MM.1S (cell line): ENCODE measurements around the gene CHURC1.

ENCODE experiments used
- DNase-seq: peaks from one replicate; pipeline ENCODE4 v3.0.0-alpha.2; 2015
- H2AFZ ChIP-seq: fragments of 300-600 bp; sonication (generic); 2 replicates; pipeline ENCODE4 v1.6.0; 2016; ENCODE audit warnings: antibody characterized with exemption, low read length
- H3F3A ChIP-seq: fragments of 300-600 bp; sonication (generic); 2 replicates; pipeline ENCODE4 v1.6.1; 2016; ENCODE audit warnings: mild to moderate bottlenecking, antibody characterized with exemption, low read length, moderate library complexity, mixed read lengths; ENCODE audit not compliant: insufficient read depth
- H3K27ac ChIP-seq: fragments of 300-600 bp; sonication (generic); 2 replicates; pipeline ENCODE4 v1.5.1; 2016; ENCODE audit warnings: mild to moderate bottlenecking, low read length
- H3K27me3 ChIP-seq: fragments of 300-600 bp; sonication (generic); replicated peaks from 2 replicates; pipeline ENCODE4 v1.6.0; 2016; ENCODE audit warnings: low read length; ENCODE audit not compliant: insufficient read depth
- H3K36me3 ChIP-seq: fragments of 300-600 bp; sonication (generic); replicated peaks from 2 replicates; pipeline ENCODE4 v1.6.1; 2016; ENCODE audit warnings: mild to moderate bottlenecking, low read length, mixed read lengths; ENCODE audit not compliant: insufficient read depth
- H3K4me1 ChIP-seq: fragments of 300-600 bp; sonication (generic); 2 replicates; pipeline ENCODE4 v1.6.1; 2016; ENCODE audit warnings: low read length, mixed read lengths
- H3K4me2 ChIP-seq: fragments of 300-600 bp; sonication (generic); 2 replicates; pipeline ENCODE4 v1.6.0; 2016; ENCODE audit warnings: low read depth, low read length
- H3K4me3 ChIP-seq: fragments of 300-600 bp; sonication (generic); 2 replicates; pipeline ENCODE4 v1.5.1; 2016; ENCODE audit warnings: low read length, mixed read lengths
- H3K79me2 ChIP-seq: fragments of 300-600 bp; sonication (generic); 2 replicates; pipeline ENCODE4 v1.6.1; 2016; ENCODE audit warnings: mixed run types, low read length, mixed read lengths
- H3K9ac ChIP-seq: fragments of 300-600 bp; sonication (generic); 2 replicates; pipeline ENCODE4 v1.6.1; 2016; ENCODE audit warnings: low read length, mixed read lengths
- H3K9me2 ChIP-seq: fragments of 300-600 bp; sonication (generic); replicated peaks from 2 replicates; pipeline ENCODE4 v1.6.1; 2016; ENCODE audit warnings: mild to moderate bottlenecking, low read length, mixed read lengths; ENCODE audit not compliant: insufficient read depth
- H3K9me3 ChIP-seq: fragments of 300-600 bp; sonication (generic); replicated peaks from 2 replicates; pipeline ENCODE4 v1.6.1; 2016; ENCODE audit warnings: mild to moderate bottlenecking, low read length, mixed read lengths; ENCODE audit not compliant: insufficient read depth
- H4K20me1 ChIP-seq: fragments of 300-600 bp; sonication (generic); 2 replicates; pipeline ENCODE4 v1.6.1; 2016; ENCODE audit warnings: mild to moderate bottlenecking, low read length, moderate library complexity, mixed read lengths; ENCODE audit not compliant: insufficient read depth
- EZH2 ChIP-seq: fragments of 300-600 bp; sonication (generic); optimal IDR thresholded peaks from 2 replicates; pipeline ENCODE3; 2017; ENCODE audit warnings: low read depth, mild to moderate bottlenecking, antibody characterized with exemption, low read length, mixed read lengths
- EZH2phosphoT487 ChIP-seq: fragments of 300-600 bp; sonication (generic); IDR thresholded peaks from 2 replicates; pipeline ENCODE4 v1.6.1; 2018; ENCODE audit warnings: antibody characterized with exemption, low read length
- TF ChIP-seq, protein P1 (sequence below): fragments of 300-600 bp; sonication (generic); IDR thresholded peaks from 2 replicates; pipeline ENCODE4 v1.5.1; 2016; ENCODE audit warnings: antibody characterized with exemption, low read length, mixed read lengths

CHURC1 gene

DNA sequence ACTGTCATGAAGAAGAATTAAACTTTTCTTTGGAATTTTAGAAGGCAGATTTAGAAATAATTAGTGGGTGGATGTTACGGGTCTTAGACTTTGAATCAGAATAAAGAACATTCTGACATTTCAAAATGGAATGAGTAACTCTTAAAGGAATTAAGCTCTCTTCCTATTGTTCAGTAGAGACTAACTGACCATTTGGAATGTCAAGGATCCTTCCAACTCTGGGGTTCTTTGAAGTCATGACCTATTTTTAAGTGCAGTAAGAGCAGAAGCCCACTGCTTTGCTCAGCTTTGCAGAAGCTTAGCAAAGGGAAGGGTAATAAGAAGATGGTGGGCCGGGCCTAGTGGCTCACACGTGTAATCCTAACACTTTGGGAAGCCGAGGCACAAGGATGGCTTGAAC lies 4.0 kb downstream of the CHURC1 start:
- DNase-seq, result no peak
- Histone ChIP-seq H3K9ac (no peak overlapping the region), H3F3A (no peaks in the 10 kb centered on the region), H4K20me1 (no peaks in the 10 kb centered on the region), H3K4me1 (0 out of 2 replicates have a peak, but pooled peaks cover 5% of the 10 kb centered on the region), H3K79me2 (peaks cover 69% of the 10 kb centered on the region), H3K9me2 (no peaks in the 10 kb centered on the region), H3K27ac (no peak overlapping the region), H3K4me3 (no peak overlapping the region), H3K9me3 (no peaks in the 10 kb centered on the region), H3K27me3 (no peaks in the 10 kb centered on the region), H2AFZ (no peak overlapping the region), H3K36me3 (no peaks in the 10 kb centered on the region), H3K4me2 (no peak overlapping the region)
- TF ChIP-seq EZH2phosphoT487 (no peak), EZH2 (no peak)
- TF ChIP-seq, protein P1, sequence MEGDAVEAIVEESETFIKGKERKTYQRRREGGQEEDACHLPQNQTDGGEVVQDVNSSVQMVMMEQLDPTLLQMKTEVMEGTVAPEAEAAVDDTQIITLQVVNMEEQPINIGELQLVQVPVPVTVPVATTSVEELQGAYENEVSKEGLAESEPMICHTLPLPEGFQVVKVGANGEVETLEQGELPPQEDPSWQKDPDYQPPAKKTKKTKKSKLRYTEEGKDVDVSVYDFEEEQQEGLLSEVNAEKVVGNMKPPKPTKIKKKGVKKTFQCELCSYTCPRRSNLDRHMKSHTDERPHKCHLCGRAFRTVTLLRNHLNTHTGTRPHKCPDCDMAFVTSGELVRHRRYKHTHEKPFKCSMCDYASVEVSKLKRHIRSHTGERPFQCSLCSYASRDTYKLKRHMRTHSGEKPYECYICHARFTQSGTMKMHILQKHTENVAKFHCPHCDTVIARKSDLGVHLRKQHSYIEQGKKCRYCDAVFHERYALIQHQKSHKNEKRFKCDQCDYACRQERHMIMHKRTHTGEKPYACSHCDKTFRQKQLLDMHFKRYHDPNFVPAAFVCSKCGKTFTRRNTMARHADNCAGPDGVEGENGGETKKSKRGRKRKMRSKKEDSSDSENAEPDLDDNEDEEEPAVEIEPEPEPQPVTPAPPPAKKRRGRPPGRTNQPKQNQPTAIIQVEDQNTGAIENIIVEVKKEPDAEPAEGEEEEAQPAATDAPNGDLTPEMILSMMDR, result no peak

DNA sequence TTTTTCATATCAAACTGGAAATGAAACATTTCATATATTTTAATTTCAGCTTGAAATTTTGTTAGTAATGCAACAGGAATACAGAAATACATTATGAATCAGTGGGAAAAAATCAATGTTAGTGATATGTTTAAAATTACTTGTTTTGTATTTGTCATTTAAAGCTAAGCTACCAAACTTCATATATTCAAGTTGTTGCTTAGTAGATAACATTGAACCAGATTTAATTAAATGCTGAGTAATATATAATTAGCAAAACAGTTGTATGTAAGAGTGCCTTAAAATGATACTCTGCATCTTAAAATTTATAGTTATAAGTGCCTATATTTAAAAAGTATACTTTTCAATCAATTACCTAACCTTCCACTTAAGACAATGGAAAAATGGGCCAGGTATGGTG lies 5.0 kb downstream of the CHURC1 start:
- Histone ChIP-seq H2AFZ (no peak overlapping the region), H3K4me3 (no peak overlapping the region), H3K27ac (no peak overlapping the region), H3K4me2 (no peak overlapping the region), H3K27me3 (no peaks in the 10 kb centered on the region), H3F3A (no peaks in the 10 kb centered on the region), H3K36me3 (no peaks in the 10 kb centered on the region), H3K9me3 (no peaks in the 10 kb centered on the region), H3K4me1 (0 out of 2 replicates have a peak, but pooled peaks cover 5% of the 10 kb centered on the region), H3K79me2 (peaks cover 69% of the 10 kb centered on the region), H4K20me1 (no peaks in the 10 kb centered on the region), H3K9ac (no peak overlapping the region), H3K9me2 (no peaks in the 10 kb centered on the region)
- TF ChIP-seq EZH2phosphoT487, result no peak
- no peak for TF ChIP-seq EZH2
- TF ChIP-seq, protein P1, result no peak
- DNase-seq, result no peak

DNA sequence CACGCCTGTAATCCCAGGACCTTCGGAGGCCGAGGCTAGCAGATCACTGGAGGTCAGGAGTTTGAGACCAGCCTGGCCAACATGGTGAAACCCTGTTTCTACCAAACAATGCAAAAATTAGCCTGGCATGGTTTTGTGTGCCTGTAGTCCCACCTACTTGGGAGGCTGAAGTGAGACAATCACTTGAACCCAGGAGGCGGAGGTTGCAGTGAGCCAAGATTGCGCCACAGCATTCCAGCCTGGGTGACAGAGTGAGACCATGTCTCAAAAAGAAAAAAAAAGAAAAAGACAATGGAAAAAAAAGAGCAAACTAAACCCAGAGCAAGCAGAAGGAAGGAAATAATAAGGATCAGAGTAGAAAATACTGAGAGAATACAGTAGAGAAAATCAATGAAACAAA lies 5.4 kb downstream of the CHURC1 start:
- Histone ChIP-seq H2AFZ (no peak overlapping the region), H3K27me3 (no peaks in the 10 kb centered on the region), H4K20me1 (no peaks in the 10 kb centered on the region), H3K79me2 (peaks cover 67% of the 10 kb centered on the region), H3K27ac (no peak overlapping the region), H3K9ac (no peak overlapping the region), H3K36me3 (no peaks in the 10 kb centered on the region), H3K9me2 (no peaks in the 10 kb centered on the region), H3F3A (no peaks in the 10 kb centered on the region), H3K9me3 (no peaks in the 10 kb centered on the region), H3K4me3 (no peak overlapping the region), H3K4me1 (0 out of 2 replicates have a peak, but pooled peaks cover 5% of the 10 kb centered on the region), H3K4me2 (no peak overlapping the region)
- TF ChIP-seq, protein P1, result no peak
- no peak for TF ChIP-seq EZH2
- no peak for DNase-seq
